GM21737 (cell line): ENCODE data around the gene CHPF2.

Experiments
- ATAC-seq: cut with Tn5 transposase; IDR thresholded peaks from one replicate; pipeline ENCODE4 v1.9.1; 2021; ENCODE audit warnings: mild to moderate bottlenecking, moderate library complexity; ENCODE audit not compliant: unreplicated experiment

Gene CHPF2

GRCh38 chr7:151205730-151206129, 26.6 kb upstream of the CHPF2 start:
- no peak for ATAC-seq

DNA sequence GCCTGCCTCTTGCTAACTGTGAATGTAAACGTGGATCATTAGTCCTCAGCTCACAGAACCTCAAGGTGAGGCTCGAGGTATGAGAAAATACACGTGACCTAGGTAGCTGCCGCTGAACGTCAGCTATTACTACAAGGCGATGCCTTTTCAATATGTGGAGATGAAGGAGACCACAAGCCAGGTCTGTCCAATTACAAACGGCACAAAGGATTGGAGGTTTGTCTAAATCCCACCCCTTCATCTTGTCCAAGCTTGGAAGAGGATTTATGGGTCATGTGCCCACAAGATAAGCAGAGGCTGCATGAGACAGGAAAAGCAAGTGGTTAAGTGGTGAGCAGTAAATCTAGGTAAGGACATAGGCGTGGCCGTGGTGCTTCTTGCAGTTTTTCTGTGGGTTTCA, 25.4 kb upstream of the CHPF2 start:
- ATAC-seq, result no peak

DNA sequence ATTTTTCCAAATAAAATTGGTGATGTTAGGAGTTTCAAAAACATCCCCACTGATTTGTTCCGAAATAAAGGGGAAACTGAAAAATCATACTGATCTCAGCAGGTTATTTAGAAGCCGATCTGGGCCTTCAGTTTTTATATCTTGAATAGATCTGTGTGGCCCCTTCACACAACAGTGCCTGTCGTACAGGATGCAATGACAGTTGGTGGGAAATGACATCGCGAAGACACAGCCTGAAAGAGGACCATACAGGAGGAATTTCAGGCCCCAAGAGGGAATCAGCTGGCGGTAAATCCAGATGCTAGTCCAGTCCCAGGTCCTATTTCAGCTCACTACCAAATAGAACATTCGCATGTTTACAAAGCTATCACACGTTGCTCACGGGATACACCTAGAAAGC, 25.0 kb upstream of the CHPF2 start:
- ATAC-seq, result no peak

GRCh38 chr7:151207804-151208203, 24.5 kb upstream of the CHPF2 start:
- no peak for ATAC-seq

- no peak for ATAC-seq
Measured at GRCh38 chr7:151208253-151208862, 23.9 kb upstream of the CHPF2 start.

- no peak for ATAC-seq
Measured at GRCh38 chr7:151209588-151209987, 22.7 kb upstream of the CHPF2 start.

DNA sequence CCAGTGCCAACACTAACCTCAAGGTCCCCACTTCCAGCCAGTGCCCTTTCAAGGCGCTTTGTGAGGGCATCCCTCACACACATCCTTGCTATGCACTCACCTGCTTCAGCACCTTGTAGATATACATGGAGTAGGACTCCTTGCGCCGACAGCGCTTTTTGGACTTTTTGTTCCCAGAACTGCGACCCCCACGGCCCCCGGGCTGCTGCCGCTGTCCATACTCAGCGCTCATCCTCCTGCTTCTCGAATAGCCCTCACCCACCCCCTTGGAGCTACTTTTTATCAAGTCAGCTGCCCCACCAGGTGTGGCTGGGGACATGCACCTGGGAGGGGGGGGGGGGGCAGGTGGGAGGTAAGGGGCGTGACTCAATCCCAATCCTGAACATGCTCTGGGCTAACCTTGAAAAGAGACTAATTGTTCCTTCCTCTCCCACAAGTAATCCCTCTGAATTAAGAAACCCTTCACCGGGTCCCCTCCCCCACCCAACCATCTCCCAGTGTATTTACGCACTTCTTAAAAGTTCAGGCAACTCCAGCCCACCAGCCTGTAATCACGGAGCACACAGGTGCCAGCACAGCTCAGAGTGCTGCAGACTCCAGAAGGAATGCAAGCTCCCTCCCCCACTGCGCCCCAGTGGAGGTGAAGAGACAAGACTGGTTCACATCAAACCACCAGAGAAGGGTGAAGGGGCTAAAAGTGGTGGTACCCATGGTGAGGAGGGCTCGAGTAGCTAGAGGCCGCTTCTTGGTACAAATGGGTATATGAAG, 22.0 kb upstream of the CHPF2 start, which contains the start of gene H2BK1:
TSS of gene H2BK1 (minus strand) at position 402 of the 768 bp plus-strand sequence. CDS start at position 232, 170 bp downstream.
- ATAC-seq, result no peak

GRCh38 chr7:151211155-151211772, 21.0 kb upstream of the CHPF2 start:
- ATAC-seq, result no peak

- ATAC-seq, result no peak
Measured at GRCh38 chr7:151212626-151213025, 19.7 kb upstream of the CHPF2 start.

DNA sequence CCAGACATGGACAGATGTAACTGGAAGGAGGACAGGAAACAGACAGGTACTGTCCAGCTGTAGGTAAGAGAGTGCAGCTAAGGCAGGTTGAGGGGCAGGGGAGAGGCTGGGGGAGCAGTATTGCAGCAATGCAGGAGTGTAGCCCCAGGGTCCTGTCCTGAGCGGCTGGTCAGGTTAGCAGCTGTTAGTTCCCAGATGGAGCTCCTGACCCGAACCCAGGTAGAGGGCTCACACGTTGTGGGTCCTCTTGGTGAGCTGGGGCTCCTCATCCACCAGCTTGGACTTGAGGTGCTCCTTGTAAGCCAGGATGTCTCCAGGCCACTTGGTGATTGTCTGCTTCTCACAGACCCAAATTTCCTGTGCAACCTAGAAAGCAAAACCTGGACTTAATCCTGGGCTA, 18.5 kb upstream of the CHPF2 start:
- ATAC-seq, result no peak

- ATAC-seq, result no peak
Measured at GRCh38 chr7:151215396-151215795, 16.9 kb upstream of the CHPF2 start.

DNA sequence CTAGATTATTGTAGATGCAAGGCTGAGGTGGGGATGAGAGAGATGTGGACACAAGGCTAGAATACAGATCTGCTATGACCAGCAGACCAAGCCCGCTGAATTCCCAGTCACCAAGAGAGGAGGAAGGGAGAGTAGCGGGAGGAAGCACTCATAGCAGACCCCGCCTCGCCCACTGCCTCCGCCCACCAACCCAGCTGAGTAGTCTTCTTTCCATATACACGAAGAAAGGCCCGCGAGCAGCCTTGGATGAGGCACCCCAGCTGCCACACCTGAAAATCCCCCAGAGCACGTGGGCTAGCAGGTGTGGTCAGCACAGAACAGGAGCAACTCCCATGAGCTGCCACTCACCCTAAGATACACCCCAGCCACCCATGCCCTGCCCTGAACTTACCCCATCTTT, 14.1 kb upstream of the CHPF2 start:
- no peak for ATAC-seq

DNA sequence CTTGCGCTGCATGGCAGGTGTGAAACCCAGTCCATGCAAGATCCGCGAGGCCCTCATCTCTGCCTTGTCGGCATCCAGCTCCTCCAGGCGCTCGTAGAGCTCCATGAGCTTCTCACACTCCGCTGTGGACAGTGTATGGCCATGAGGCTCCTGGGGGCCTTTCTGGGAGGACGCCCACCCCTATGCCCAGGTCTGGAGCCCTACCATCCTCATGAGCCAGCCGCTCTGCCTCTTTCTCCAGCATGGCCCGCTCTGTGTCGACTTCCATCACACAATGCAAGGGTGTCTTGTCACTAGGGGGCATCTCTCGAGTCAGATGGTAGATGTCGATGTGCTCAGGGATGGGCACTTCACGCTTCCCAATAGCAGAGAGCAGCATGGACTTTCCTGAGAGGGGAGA, 8.6 kb upstream of the CHPF2 start:
- no peak for ATAC-seq

GRCh38 chr7:151225948-151226510, 6.3 kb upstream of the CHPF2 start:
- ATAC-seq, result no peak

DNA sequence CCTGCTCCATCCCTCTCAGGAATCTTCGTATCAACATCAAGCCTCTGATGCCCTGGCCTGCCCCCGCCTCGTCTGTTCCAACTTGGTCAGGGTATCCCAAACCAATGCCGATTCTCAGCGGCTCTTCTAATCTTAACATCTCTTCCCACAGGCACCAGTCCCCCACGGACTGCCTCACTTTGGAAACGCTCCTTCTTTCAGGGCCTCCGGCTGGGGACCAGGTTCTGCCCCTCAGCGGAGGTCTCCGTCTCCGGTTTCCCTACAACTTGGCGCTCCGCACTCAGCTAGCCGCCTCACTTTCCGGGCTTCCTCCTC, 5.8 kb upstream of the CHPF2 start:
- no peak for ATAC-seq

DNA sequence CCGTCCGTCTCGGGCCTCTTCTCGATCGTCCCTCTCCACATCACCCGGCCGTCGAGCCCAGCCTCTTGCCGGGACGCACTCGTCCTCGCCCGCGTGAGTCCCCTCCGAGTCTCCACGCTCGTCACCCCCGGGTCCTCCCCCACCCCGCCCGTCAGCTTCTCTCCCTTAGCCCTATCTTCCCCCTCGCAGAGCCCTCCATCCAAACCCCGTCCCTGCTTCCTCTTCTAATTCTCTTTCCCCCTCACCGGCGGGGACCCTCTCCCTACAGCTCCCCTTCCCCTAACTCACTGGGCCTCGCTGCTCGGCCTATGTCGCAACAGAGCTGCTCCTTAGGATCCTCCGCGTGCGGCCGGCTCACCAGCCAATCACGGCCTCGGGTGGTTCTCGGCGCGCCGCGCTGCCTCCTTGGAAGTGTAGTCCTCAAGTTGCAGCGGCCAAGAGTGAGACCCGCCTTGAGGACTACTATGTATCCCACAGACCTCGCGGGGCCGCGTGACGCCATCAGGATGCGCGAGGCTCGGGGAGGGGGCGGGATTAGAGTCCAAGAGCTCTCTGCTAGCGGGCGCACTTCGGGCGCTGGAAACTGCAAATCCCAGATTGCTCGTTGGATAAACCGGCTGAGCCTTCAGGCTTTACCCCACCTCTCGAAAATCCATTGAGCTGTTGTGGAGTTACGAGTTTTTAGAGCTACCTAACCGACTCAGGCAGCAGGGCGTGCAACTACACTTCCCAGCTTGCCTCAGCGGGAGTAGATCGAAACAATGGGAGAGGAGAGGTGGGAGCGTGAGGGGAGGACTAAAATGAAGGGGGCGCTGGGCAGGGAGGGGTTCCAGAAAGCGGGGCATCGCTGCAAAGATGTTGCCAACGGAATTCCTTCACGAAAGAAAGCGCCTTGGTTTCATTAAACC, 5.2 kb upstream of the CHPF2 start, which contains the start of gene ABCF2:
TSS of gene ABCF2 (minus strand) at position 331 of the 908 bp plus-strand sequence. CDS start 747 bp downstream, outside the sequence.
- peak; percentile 98 for ATAC-seq

DNA sequence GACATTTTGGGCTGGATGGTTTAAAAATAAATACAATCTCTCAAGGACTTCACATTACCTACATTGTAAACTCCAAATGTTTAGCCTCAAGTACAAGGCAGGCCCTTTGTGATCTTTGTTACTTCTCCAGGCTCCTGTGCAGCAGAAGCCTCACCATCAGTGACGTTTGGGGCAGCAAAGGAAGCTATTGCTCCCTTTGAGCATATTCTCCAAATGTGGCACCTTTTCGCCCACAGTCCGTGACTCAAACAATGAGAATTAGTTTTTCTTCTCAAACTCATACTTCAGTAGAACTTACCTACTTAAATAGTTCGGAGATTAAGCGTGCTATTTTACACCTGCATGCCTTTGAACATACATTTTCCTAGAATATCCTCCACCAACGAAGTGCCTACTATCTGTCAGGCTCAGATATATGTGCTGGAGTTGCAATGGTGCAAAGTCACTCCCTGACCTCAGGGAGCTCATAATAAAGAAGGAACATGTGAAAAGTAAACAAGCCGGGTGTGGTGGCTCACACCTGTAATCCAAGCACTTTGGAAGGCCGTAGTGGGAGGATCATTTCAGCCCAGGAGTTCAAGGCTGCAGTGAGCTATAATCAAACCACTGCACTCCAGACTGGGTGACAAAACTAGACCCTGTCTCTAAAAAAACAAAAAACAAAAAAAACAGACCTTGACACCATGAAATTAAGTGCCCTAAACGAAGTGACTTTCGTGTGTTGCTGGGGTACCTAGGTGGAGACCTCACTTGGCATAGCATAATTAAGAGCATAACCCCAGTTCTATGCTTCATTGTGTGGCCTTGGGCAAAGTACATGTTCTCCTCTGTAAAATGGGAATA, 4.0 kb upstream of the CHPF2 start:
- no peak for ATAC-seq

DNA sequence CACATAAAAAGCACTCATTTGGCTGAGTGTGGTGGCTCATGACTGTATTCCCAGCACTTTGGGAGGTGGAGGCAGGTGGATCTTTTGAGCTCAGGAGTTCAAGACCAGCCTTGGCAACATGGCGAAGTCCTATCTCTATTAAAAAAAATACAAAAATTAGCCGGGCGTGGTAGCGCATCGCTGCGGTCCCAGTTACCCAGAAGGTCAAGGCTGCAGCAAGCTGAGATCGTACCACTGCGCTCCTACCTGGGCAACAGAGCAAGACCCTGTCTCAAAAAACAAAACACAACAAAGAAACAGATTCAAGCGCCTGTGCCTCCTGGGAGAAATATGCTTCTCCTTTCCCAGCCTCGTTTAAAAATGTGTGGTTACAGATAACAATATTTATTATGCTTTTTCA, 3.0 kb upstream of the CHPF2 start:
- ATAC-seq, result no peak

- no peak for ATAC-seq
Measured at GRCh38 chr7:151231080-151231479, 1.2 kb upstream of the CHPF2 start.
